C4-2B (cell line): ENCODE results near the gene NBPF6.
"Not testable (repeated sequence)": the region's sequence is repeated elsewhere in the genome, so short reads cannot be mapped to it uniquely, and the experiment has no call there.

Experiments
- ZFX ChIP-seq: fragments of 450-650 bp; IDR thresholded peaks from 2 replicates; pipeline ENCODE4 v1.6.1; 2017
- TF ChIP-seq, protein P1 (sequence below): fragments of 450-650 bp; conservative IDR thresholded peaks from 2 replicates; pipeline ENCODE4 v1.5.1; 2017; ENCODE audit warnings: mild to moderate bottlenecking

DNA sequence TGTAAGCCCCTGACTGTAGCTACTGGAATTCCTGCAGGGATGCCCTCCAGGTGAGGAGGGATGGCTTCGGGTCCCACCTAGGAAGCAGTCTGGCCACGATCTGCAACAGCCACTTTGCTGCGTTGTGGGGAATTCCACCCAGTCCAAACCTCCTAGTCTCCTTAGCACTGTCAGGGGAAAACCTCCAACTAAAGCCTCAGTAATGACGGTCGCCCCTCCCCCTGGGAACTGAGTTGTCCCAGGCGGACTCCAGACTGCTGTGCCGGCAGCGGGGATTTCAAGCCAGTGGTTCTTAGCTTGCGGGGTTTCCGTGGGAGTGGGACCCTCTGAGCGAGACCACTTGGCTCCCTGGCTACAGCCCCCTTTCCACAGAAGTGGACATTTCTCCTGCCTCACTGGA lies 18.1 kb upstream of the NBPF6 start:
- TF ChIP-seq, protein P1, sequence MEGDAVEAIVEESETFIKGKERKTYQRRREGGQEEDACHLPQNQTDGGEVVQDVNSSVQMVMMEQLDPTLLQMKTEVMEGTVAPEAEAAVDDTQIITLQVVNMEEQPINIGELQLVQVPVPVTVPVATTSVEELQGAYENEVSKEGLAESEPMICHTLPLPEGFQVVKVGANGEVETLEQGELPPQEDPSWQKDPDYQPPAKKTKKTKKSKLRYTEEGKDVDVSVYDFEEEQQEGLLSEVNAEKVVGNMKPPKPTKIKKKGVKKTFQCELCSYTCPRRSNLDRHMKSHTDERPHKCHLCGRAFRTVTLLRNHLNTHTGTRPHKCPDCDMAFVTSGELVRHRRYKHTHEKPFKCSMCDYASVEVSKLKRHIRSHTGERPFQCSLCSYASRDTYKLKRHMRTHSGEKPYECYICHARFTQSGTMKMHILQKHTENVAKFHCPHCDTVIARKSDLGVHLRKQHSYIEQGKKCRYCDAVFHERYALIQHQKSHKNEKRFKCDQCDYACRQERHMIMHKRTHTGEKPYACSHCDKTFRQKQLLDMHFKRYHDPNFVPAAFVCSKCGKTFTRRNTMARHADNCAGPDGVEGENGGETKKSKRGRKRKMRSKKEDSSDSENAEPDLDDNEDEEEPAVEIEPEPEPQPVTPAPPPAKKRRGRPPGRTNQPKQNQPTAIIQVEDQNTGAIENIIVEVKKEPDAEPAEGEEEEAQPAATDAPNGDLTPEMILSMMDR, result not testable (repeated sequence)
- not testable (repeated sequence) for TF ChIP-seq ZFX
